HEK293 (cell line): ENCODE data around the gene PCBP2.

Experiments used
- CTCF ChIP-seq: fragments of 450-650 bp; formaldehyde crosslinking; IDR thresholded peaks from 2 replicates; pipeline ENCODE4 v1.5.1; 2016; ENCODE audit warnings: missing biosample characterization, missing genetic modification characterization
- ZNF366 ChIP-seq: fragments of 450-650 bp; formaldehyde crosslinking; conservative IDR thresholded peaks from 2 replicates; pipeline ENCODE4 v1.5.1; 2016; ENCODE audit warnings: missing biosample characterization, missing genetic modification characterization
- ZNF426 ChIP-seq: fragments of 450-650 bp; formaldehyde crosslinking; IDR thresholded peaks from 2 replicates; pipeline ENCODE4 v1.5.1; 2017; ENCODE audit warnings: missing biosample characterization, missing genetic modification characterization, mild to moderate bottlenecking, inconsistent platforms, moderate library complexity
- ZNF639 ChIP-seq: fragments of 450-650 bp; formaldehyde crosslinking; IDR thresholded peaks from 2 replicates; pipeline ENCODE4 v1.5.1; 2016; ENCODE audit warnings: missing biosample characterization, missing genetic modification characterization

DNA sequence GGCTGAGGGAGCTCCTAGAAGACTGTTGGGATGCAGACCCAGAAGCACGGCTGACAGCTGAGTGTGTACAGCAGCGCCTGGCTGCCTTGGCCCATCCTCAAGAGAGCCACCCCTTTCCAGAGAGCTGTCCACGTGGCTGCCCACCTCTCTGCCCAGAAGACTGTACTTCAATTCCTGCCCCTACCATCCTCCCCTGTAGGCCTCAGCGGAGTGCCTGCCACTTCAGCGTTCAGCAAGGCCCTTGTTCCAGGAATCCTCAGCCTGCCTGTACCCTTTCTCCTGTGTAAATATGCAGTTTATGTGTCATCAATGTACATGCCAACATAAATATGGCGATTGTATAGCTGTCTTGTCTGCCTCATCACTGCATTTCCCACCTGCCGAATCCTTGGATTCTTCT lies 20.7 kb upstream of the PCBP2 start:
- TF ChIP-seq CTCF (tag by site-specific recombination) (no peak), ZNF426 (tag by site-specific recombination) (no peak), ZNF639 (no peak), ZNF366 (tag by site-specific recombination) (no peak)
